Kasumi-1 (cell line): Measurements from ENCODE around the gene AKAP9.
"Not testable (repeated sequence)": the region's sequence is repeated elsewhere in the genome, so short reads cannot be mapped to it uniquely, and the experiment has no call there.

ENCODE experiments used
- DNase-seq, 2 experiments: peaks; one replicate each; lab custom pipeline; 2025; lab: John Stamatoyannopoulos, UW

Gene AKAP9

DNA sequence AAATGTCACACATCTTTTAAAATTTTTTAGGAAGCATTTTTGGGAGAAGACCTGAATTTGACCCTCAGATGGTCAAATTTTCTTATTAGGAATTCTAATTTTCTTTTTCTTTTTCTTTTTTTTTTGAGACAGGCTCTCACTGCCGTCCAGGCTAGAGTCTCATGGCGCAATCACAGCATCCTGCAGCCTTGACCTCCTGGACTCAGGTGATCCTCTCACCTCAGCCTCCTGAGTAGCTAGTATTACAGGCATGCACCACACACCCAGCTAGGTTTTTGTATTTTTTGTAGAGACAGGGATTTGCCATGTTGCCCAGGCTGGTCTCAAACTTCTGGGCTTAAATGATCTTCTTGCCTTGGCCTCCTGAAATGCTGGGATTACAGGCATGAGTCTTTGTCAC is 65.4 kb downstream of the AKAP9 start:
- no peak for DNase-seq

DNA sequence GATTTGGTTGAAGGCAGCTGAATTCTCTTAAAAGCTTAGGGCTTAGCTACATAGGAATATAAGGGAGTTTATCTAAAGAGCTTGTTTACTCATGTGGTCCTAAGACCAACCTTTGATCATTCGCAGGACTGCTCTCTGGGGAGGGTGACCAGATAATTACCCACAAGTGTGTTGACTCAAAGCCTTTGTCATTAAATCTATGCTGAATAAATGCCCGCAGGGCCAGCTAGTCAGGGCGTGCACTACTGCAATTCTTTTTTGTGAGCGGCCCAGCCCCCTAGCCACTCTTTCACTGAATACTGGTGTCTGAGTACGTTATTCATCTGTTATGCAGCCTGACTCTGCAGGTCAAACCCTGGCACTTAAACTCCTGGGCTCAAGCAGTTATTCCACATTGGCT is 69.6 kb downstream of the AKAP9 start:
- DNase-seq = no peak

DNA sequence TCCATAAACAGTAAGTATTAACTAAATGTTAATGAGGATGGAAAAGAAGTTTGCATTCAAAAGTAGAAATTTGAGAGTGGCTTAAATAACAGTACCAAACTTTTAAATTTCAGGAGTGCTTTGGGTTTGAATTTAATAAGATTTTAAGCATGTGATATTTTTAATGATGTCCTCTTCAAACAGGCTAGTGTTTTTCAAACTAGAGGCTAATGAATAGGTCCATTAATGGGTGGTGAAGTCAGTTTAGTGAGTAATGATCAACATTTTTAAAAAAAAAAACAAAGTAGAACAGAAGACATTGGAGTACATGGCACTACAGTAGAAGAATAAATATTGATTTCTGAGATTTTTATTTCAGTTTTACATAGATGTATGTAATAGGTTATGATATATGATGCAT is 72.9 kb downstream of the AKAP9 start:
- no peak for DNase-seq

DNA sequence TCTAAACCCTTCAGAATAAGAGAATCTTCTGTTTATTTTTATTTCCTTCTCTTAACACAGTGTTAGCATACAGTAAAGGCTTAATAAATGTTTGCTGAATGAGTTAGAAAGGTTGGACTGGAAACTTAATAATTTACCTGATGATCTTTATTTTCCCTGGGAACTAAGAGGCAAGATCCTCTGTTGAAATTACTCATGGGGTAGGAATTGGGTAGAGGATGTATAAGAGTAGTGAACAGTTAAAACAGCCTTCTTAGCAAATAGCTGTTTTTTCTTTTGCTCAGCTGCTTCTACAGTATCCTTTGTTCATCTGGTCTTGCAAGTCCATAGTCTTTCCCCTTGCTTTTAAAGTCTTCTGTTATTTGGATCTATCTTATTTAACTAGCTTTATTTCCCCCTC is 80.0 kb downstream of the AKAP9 start:
- no peak for DNase-seq

DNA sequence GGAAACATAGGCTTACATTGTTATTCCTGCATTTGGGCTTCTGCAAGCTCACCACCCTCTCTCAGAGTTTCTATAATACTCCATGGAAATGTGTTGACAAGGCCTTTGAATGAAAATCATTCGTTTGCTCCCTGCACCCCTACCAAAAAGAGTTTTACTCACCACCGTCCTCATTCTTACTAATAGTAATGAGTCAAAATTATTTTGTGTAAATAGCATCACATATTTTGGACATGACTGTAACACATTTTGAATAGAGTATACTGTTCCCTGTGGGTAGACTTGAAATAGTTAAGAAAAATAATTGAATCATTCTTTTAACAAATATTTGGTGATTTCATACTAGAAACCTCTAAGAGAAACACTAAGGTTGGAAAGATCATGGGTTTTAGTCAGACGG is 84.6 kb downstream of the AKAP9 start:
- no peak for DNase-seq

DNA sequence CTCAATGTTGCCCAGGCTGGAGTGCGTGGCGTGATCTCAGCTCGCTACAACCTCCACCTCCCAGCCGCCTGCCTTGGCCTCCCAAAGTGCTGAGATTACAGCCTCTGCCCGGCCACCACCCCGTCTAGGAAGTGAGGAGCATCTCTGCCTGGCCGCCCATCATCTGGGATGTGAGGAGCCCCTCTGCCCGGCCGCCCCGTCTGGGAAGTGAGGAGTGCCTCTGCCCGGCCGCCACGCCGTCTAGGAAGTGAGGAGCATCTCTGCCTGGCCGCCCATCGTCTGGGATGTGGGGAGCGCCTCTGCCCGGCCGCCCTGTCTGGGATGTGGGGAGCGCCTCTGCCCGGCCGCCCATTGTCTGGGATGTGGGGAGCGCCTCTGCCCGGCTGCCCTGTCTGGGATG is 86.0 kb downstream of the AKAP9 start:
- DNase-seq = not testable (repeated sequence)

DNA sequence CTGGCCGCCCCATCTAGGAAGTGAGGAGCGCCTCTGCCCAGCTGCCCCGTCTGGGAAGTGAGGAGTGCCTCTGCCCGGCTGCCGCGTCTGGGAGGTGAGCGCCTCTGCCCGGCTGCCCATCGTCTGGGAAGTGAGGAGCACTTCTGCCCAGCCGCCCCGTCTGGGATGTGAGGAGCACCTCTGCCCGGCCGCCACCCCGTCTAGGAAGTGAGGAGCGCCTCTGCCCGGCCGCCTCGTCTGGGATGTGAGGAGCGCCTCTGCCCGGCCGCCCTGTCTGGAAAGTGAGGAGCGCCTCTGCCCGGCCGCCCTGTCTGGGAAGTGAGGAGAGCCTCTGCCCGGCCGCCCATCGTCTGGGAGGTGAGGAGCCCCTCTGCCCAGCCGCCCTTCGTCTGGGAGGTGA is 86.5 kb downstream of the AKAP9 start:
- DNase-seq = not testable (repeated sequence)

DNA sequence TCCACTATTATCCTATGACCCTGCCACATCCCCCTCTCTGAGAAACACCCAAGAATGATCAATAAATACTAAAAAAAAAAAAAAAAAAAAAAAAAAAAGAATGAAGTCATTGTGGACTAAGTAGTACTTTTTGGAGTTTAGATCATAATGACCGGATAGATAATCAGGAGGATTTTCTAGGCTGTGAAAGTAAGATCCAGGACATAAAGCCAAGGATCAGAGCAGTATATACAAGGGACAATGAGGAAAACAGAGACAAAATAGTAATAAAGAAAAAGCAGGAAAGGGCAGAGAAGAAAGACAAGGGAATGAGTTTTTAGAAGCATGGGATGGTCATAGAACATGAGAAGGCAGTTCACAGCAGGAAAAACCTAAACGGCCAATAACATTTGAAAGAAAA is 87.6 kb downstream of the AKAP9 start:
- DNase-seq = no peak

DNA sequence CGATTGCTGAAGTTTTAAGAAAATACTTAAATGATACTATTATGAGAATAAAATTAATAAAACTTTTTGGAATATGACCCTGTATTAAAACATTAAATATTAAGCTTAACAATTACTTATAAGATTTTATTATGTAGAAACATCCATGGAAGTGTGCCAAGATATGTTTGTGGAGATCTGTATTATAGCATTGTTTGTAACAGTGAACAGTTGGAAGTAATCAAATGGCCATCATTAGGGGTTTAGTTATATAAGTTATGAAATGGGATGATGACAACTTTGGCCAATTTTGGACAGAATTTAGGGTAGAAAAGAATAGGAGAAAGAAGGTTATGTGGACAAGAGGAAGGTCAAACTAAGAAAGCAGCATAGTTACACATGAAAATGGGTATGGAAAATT is 88.0 kb downstream of the AKAP9 start:
- DNase-seq = no peak

DNA sequence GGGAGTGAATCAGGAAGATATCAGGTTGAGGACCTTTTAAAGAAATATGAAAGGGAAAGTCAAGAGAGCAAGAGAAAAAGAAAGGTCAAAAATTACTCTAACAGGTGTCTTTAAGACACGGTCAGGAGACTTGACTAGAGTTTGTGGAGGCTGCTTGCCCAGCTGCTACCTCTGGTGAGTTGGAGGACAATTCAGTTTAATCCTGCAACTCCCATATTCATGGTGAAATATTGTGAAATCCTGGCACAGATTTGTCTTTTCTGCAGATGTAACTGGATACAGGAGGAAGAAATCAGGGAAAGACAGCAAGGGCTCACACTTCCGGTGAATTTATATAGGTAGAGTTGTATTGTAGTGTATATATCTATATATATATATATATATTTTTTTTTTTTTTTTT is 93.5 kb downstream of the AKAP9 start:
- DNase-seq = no peak

DNA sequence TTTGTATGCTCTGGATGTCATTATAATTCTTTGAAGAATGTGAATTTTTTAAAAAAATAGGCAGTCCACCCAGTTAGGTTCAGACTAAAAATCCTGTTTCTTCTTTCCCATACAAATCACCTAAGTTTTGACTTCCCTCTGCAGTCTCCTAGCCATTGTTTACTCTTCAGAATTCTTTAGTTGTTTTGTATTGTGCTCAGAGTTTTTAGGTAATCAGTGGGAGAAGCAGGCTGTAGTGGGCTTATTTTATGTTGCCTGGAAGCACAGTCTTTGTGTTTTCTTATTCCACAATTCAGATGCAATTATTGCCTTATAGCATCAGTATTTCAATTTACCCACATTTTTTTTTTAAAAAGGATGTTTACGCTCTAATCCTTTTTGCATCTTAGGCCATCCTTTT is 94.9 kb downstream of the AKAP9 start:
- DNase-seq = no peak

DNA sequence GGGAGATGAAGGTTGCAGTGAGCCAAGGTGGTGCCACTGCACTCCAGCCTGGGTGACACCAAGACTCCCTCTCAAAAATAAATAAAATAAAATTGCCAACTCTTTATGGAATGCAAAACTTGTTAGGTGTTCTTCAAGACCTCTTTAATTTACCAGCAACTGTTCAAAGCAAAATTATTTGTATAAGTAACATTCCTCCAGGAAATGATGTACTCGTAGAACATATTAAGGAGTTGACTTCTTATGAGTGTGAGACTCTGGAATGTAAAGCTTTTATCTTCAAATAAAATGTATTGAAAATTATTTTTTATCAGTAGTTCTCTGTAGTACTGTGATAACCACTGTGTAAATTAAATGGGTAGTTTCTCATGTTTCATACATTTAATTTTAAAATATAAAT is 99.2 kb downstream of the AKAP9 start:
- DNase-seq = no peak

DNA sequence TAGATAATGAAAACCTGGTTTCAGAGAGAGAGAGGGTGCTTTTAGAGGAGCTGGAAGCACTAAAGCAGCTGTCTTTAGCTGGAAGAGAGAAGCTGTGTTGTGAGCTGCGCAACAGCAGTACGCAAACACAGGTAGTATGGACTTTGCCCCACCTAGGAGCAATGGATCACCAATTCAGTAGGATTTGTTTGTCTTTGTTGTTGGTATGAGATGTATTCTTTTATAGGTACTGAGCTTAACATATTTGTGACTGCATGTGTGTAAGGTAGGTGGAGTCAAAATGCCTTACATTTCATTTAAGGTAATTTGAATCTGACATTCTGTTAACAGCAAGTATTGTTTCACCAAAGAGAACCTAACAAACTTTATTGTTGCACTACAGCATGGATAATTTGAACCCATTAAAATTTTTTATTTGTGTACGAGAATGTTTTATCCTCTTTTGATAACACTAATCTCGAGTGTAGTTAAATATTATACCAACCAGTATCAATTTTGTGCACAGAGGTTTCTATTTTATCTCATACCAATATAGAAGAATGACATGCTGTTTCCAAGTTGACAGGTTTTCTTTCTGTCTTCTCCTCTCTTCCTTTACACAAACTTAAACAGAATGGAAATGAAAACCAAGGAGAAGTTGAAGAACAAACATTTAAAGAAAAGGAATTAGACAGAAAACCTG is 101.5 kb downstream of the AKAP9 start:
- no peak for DNase-seq

DNA sequence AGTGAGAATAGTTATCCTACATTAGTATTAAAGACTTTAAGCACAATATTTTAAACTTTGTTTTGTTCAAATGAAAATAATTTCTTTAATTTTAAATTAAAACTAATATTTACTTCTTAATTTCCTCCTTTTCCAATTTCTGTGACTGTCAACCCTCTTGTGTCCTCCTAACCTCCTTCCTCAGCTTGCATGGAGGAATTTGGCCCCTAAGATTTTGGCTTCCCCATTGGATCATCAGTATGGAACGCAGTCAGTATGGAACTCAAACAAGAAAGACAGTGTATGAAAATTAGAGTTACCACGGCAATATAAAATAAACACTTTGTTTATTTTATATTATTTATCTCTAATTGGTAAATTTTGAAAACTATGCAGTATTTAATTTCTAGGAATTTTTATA is 102.4 kb downstream of the AKAP9 start:
- DNase-seq = no peak

DNA sequence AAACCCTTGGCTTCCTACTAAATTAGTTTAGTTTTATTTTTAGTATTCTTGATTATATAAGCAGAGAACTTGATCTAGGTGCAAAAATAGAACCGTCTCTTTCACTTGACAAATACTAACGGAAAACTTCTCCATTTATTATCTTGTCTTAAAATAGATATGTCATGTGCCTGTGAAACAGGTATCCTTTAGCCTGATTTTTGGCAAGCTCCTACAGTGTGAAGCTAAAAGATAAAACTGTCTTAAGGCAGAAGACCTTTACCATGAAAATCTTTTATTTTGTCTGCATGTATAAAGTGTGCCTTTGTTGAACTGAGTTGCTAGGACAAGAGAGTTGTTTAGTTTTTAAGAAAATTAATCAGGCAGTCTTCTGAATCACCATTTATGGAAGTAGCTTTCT is 103.0 kb downstream of the AKAP9 start:
- DNase-seq = peak; percentile 14 to 33

DNA sequence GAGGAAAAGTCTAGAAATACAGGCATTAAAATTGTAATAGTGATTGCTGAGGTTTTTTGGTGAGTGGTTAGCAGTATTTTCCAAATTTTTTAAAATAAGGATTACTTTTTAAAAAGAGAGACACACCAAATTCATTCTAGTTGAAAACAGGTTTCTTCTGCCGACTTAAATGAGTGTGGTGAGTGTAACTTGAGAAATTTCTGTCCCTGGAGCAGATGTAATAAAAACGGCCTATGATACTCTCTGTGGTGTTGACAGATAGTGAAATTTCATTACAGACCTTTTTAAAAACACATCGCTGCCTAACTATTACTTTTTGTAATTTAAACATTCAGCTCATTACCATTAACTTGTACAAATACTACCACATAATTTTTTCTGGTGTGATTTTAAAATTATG is 103.5 kb downstream of the AKAP9 start:
- DNase-seq = no peak

DNA sequence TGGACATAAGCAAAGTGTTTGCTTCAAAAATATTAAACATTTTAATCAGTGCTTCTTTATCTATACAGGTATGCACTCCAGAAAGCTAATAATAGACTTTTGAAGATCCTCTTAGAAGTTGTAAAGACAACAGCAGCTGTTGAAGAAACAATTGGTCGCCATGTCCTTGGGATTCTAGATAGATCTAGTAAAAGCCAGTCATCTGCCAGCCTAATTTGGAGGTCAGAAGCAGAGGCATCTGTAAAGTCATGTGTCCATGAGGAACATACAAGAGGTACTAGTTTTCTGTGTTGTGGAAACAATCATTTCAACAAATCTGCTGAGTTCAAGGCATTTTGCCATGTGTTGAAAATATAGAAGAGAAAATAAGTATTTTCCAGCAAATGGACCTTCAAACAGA is 104.3 kb downstream of the AKAP9 start:
- no peak for DNase-seq

DNA sequence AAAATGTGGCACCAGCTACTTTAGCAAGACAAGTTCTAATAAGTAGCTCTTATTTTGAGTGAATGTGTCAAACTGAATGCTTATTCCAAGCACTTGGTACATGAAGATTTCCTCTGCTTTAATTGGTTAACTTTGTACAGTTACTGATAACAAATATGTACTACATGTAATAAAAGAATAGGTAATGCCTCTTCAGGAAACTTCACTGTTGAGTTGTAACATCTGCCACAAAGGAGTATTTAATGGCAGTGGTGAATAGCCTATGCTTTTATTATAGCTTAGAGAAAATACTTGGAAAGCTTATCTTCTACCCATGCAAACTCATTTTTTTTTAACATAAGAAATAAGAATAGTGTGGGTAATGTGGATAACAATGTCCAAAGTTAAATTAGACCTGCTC is 111.0 kb downstream of the AKAP9 start:
- DNase-seq = no peak

DNA sequence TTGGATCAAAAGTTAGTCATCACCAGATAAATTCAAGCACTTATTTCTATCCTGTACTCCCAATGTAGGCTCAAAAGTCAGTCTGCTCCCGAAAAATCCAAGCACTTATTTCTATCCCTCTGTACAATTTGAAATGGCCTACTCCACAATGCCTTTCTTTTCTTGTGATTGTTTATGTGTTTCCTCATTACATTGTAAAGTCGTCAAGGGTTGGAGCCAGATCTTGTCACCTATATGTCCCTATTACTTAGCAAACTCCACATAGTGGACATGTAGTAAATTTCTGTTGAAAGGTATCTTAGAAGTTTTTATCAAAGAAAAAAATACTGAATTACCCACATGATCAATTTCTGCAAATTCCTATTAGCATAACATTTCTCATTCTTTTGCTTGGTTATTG is 111.5 kb downstream of the AKAP9 start:
- DNase-seq = no peak

DNA sequence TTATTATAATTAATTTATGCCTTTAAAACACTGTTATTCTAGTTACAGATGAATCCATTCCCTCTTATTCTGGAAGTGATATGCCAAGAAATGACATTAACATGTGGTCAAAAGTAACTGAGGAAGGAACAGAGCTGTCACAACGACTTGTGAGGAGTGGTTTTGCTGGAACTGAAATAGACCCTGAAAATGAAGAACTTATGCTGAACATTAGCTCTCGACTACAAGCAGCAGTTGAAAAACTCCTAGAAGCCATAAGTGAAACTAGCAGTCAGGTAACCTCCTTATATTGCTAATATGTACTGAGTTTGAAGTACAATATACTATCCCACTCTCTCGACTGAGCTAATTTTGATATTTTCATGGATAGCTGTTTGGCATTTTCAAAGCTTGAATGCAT is 112.0 kb downstream of the AKAP9 start:
- peak; percentile 76 to 78 for DNase-seq

DNA sequence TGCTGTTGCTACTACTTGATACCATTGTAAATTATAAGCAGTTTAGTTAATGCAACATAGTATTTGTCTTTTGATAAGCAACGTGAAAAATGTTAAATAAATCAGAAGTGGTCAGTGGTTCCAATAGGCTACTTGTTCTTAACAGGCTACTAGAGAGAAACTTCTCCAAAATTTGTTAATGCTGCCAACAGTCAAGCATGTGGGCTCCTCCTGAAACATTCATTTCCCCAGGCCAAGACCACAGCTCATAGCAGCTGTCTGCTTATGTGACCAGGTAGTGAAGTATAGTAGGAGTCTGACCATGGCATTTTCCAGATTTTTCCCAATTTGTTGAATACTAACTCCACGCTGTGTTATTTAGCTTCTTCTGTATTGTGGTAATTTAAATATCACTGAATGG is 112.7 kb downstream of the AKAP9 start:
- no peak for DNase-seq

DNA sequence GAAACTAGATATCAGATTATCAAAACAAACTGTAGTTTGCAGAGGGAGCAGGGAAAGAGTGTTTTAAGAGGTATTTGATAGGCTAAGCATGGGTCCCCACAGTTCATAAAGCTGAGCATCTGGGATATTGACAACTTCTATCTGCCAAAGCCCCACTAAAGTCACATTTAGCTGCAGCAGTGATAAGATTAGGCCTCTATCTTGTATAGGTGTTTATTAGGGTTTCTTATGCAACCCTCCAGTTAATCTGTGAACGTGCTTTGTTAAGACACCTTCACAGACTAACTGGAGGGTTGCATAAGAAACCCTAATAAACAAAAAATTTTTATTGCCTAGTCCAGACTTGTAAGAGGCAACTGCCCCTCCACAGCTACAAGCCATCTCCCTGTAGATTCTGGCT is 115.6 kb downstream of the AKAP9 start:
- no peak for DNase-seq

DNA sequence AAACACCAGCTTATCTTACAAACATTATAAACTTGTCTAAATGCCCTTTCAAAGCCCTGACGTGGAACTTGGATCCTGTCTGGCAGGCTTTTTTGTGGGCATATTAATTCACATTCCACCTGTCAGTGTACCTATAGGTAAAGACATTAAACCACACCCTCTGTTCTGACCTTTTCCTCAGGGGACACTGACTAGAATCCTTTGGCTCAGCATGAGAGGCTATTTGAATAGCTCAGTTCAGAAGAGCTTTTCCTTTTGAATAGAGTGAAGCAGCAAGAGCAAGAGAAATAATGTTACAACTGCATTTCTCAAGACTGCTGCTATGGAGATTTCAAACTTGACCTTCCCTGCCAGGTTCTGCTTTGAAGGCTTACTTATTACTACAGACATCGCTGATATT is 116.7 kb downstream of the AKAP9 start:
- DNase-seq = no peak

DNA sequence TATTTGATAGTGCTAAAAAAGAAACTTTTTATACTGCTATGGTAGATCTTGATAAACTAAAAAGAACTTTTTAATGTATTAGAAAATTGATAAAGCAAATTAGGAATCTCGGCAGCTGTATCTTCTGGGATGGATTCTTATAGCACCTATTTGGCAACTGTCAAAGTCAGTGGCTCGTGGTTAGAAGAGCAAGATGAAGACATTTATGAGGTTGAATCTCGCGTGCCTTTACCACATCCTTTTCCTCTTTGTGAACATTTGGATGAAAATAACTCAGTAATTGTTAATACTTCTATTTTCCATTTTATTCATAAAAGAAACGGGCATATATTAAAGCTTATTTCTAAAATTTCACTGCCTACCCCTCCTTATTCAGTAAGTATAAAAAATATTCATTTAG is 117.4 kb downstream of the AKAP9 start:
- peak; percentile 50 to 57 for DNase-seq

DNA sequence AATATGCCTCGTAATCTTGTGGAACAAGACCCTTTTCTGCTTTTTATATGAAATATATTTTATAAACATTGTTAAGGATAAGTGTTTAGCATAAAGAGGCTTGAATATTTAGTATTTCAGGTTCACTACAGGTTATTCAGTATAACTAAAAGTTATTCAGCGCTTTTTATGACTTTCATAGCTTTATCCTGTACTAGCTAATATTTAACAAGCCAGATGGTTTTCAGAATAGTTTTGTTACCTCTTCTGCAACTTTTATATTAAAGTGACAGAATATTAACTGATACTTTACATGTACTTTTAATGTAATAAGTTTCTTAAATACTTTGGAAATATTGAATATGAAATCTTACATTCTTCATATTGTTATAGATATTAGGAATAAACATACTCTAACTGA is 118.2 kb downstream of the AKAP9 start:
- no peak for DNase-seq
